HepG2 (cell line): ENCODE data around the gene TRIM7. TPM values are rescaled to one million over a fixed set of nuclear protein-coding genes. Genes with fewer than 3 reads are reported as not detected.

Experiments
- ADNP ChIP-seq: sonication (generic); formaldehyde crosslinking; IDR thresholded peaks from 2 replicates; pipeline ENCODE4 v1.4.0; 2020; ENCODE audit warnings: missing genetic modification reagents
- HNRNPUL1 ChIP-seq: fragments of 200-400 bp; formaldehyde crosslinking; IDR thresholded peaks from 2 replicates; pipeline ENCODE4 v1.6.1; 2017; ENCODE audit warnings: low read depth, mild to moderate bottlenecking, low read length, moderate library complexity
- NCOA1 ChIP-seq: sonication (generic); formaldehyde crosslinking; IDR thresholded peaks from 2 replicates; pipeline ENCODE4 v1.9.0; 2021; ENCODE audit warnings: missing genetic modification reagents
- NFRKB ChIP-seq: fragments of 450-650 bp; IDR thresholded peaks from 2 replicates; pipeline ENCODE4 v1.6.1; 2017
- NR1H2 ChIP-seq: sonication (generic); formaldehyde crosslinking; IDR thresholded peaks from 2 replicates; pipeline ENCODE4 v1.8.1; 2022; ENCODE audit warnings: low read depth, missing genetic modification reagents, borderline replicate concordance
- NR2F1 ChIP-seq, 2 experiments: fragments of 450-650 bp in 1 of 2; formaldehyde crosslinking in 1 of 2; IDR thresholded peaks; 2 replicates each; pipeline versions ENCODE4 v1.5.0 to v1.6.1; 2016 to 2020; ENCODE audit warnings: mild to moderate bottlenecking in 1 of 2, missing compliant biosample characterization in 1 of 2, missing genetic modification reagents in 1 of 2, moderate library complexity in 1 of 2
- POGZ ChIP-seq: sonication (generic); formaldehyde crosslinking; IDR thresholded peaks from 2 replicates; pipeline ENCODE4 v1.4.0; 2020; ENCODE audit warnings: mild to moderate bottlenecking, missing genetic modification reagents
- RXRB ChIP-seq: IDR thresholded peaks from 2 replicates; pipeline ENCODE4 v1.6.1; 2016; ENCODE audit warnings: borderline replicate concordance, missing genetic modification reagents, missing compliant biosample characterization
- SP4 ChIP-seq: sonication (generic); formaldehyde crosslinking; IDR thresholded peaks from 2 replicates; pipeline ENCODE4 v1.8.1; 2023; ENCODE audit warnings: mild to moderate bottlenecking, missing genetic modification reagents
- ZNF263 ChIP-seq: sonication (generic); formaldehyde crosslinking; IDR thresholded peaks from 2 replicates; pipeline ENCODE4 v1.4.0; 2020; ENCODE audit warnings: missing genetic modification reagents
- ZNF720 ChIP-seq: sonication (generic); formaldehyde crosslinking; IDR thresholded peaks from 2 replicates; pipeline ENCODE4 v1.4.0; 2020; ENCODE audit warnings: missing genetic modification reagents
- polyA plus RNA-seq, 8 experiments: library from polyadenylated mRNA; depleted of rRNA in 3 of 8; stranded (reverse) in 7 of 8; unstranded in 1 of 8; fragments of >200 nt; fragmentation: Illumina TruSeq in 4 of 8; extraction: Trizol in 4 of 8; gene quantifications; 2 replicates each; pipeline versions ENCODE4 v1.2.1 to v1.2.3, GENCODE V29; 2011 to 2016; ENCODE audit warnings: low read depth in 4 of 8, missing spikeins in 1 of 8, mixed read lengths in 1 of 8; ENCODE audit not compliant: insufficient read depth in 1 of 8
- total RNA-seq, 5 experiments: library from RNA; depleted of rRNA; stranded (reverse); fragments of >200 nt; fragmentation: Illumina TruSeq; extraction: Trizol; gene quantifications; 2 replicates each; pipeline ENCODE4 v1.2.3, GENCODE V29; 2016; ENCODE audit warnings: low read depth in 1 of 5
- TF ChIP-seq, protein P1 (sequence below): IDR thresholded peaks from 2 replicates; pipeline ENCODE4 v1.4.0; 2020; ENCODE audit warnings: mild to moderate bottlenecking, missing genetic modification reagents
- TF ChIP-seq, protein P2 (sequence below): sonication (generic); formaldehyde crosslinking; IDR thresholded peaks from 2 replicates; pipeline ENCODE4 v1.8.1; 2023; ENCODE audit warnings: mild to moderate bottlenecking, missing genetic modification reagents
- TF ChIP-seq, protein P3 (sequence below): sonication (generic); formaldehyde crosslinking; IDR thresholded peaks from 2 replicates; pipeline ENCODE4 v1.4.0; 2020; ENCODE audit warnings: mild to moderate bottlenecking, missing genetic modification reagents
- TF ChIP-seq, protein P4 (sequence below): sonication (generic); formaldehyde crosslinking; IDR thresholded peaks from 2 replicates; pipeline ENCODE4 v1.5.1; 2020; ENCODE audit warnings: missing genetic modification reagents, mild to moderate bottlenecking, borderline replicate concordance
- TF ChIP-seq, protein P5 (sequence below): sonication (generic); formaldehyde crosslinking; IDR thresholded peaks from 2 replicates; pipeline ENCODE4 v1.5.1; 2020; ENCODE audit warnings: missing genetic modification reagents, mild to moderate bottlenecking, borderline replicate concordance
- TF ChIP-seq, protein P6 (sequence below): sonication (generic); formaldehyde crosslinking; IDR thresholded peaks from 2 replicates; pipeline ENCODE4 v1.8.1; 2023; ENCODE audit warnings: missing genetic modification reagents, inconsistent platforms, borderline replicate concordance

TRIM7 gene
- total and polyA plus RNA-seq, 2 of the 13 experiments (the other 11 are each of a cell fraction or from before 2014, with no cell fraction given) = 0.13 TPM; not detected in 1

DNA sequence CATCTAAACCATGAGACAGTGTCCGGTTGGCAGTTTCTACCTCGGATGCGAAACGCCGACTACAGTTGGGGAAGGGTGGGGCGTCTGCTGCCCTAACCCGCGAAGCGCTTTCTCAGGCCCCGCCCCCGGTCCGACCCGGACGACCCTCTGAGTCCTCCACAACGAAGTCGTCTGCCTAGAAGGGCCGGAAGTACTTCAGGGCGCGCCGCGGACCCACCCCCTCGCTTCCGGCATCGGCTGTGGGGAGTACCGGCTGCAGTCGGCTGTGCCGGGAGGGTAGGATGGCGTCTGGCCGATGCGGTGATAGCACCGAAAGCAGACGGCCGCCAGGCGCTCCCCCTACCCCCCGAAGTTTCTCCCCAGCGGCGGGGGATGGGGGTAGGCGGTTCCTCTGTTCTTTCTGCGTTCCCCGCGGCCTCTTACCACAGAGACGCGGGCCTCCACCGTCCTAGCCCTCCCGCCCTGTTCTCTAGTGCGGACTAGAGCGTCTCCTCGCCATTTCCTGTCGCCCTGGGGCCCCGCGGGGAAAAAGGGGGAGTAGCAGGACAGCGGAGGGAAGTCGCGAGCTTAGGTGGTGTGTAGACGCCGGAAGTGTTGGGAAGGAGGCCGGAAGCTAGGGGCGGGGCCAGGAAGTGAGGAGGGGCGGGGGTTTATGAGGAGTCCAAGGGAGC is 18.2 kb upstream of the TRIM7 start, which contains the start of gene TRIM41 (continued):
- TF ChIP-seq POGZ (peak; percentile 83), SP4 (CRISPR knock-in tag) (peak; percentile 80), HNRNPUL1 (no peak), ADNP (no peak), RXRB (CRISPR knock-in tag) (peak; percentile 53; the same call in 1 of the 2 replicates), NR2F1 (CRISPR knock-in tag; IDR thresholded peaks at IDR 0.05) (no peak), NCOA1 (CRISPR knock-in tag) (no peak), ZNF263 (no peak), NR1H2 (no peak), NFRKB (no peak), ZNF720 (CRISPR knock-in tag) (no peak)
- TF ChIP-seq, protein P1, sequence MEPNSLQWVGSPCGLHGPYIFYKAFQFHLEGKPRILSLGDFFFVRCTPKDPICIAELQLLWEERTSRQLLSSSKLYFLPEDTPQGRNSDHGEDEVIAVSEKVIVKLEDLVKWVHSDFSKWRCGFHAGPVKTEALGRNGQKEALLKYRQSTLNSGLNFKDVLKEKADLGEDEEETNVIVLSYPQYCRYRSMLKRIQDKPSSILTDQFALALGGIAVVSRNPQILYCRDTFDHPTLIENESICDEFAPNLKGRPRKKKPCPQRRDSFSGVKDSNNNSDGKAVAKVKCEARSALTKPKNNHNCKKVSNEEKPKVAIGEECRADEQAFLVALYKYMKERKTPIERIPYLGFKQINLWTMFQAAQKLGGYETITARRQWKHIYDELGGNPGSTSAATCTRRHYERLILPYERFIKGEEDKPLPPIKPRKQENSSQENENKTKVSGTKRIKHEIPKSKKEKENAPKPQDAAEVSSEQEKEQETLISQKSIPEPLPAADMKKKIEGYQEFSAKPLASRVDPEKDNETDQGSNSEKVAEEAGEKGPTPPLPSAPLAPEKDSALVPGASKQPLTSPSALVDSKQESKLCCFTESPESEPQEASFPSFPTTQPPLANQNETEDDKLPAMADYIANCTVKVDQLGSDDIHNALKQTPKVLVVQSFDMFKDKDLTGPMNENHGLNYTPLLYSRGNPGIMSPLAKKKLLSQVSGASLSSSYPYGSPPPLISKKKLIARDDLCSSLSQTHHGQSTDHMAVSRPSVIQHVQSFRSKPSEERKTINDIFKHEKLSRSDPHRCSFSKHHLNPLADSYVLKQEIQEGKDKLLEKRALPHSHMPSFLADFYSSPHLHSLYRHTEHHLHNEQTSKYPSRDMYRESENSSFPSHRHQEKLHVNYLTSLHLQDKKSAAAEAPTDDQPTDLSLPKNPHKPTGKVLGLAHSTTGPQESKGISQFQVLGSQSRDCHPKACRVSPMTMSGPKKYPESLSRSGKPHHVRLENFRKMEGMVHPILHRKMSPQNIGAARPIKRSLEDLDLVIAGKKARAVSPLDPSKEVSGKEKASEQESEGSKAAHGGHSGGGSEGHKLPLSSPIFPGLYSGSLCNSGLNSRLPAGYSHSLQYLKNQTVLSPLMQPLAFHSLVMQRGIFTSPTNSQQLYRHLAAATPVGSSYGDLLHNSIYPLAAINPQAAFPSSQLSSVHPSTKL (CRISPR knock-in tag) = peak; percentile 17; the same call in 1 of the 2 replicates
- TF ChIP-seq, protein P2, sequence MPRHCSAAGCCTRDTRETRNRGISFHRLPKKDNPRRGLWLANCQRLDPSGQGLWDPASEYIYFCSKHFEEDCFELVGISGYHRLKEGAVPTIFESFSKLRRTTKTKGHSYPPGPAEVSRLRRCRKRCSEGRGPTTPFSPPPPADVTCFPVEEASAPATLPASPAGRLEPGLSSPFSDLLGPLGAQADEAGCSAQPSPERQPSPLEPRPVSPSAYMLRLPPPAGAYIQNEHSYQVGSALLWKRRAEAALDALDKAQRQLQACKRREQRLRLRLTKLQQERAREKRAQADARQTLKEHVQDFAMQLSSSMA = peak; percentile 66; the same call in 1 of the 2 replicates
- TF ChIP-seq, protein P3, sequence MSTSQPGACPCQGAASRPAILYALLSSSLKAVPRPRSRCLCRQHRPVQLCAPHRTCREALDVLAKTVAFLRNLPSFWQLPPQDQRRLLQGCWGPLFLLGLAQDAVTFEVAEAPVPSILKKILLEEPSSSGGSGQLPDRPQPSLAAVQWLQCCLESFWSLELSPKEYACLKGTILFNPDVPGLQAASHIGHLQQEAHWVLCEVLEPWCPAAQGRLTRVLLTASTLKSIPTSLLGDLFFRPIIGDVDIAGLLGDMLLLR (CRISPR knock-in tag) = 0 out of 2 replicates have a peak, but pooled peaks have one; percentile 48
- TF ChIP-seq, protein P4, sequence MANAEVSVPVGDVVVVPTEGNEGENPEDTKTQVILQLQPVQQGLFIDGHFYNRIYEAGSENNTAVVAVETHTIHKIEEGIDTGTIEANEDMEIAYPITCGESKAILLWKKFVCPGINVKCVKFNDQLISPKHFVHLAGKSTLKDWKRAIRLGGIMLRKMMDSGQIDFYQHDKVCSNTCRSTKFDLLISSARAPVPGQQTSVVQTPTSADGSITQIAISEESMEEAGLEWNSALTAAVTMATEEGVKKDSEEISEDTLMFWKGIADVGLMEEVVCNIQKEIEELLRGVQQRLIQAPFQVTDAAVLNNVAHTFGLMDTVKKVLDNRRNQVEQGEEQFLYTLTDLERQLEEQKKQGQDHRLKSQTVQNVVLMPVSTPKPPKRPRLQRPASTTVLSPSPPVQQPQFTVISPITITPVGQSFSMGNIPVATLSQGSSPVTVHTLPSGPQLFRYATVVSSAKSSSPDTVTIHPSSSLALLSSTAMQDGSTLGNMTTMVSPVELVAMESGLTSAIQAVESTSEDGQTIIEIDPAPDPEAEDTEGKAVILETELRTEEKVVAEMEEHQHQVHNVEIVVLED (CRISPR knock-in tag) = peak; percentile 80
- TF ChIP-seq, protein P5, sequence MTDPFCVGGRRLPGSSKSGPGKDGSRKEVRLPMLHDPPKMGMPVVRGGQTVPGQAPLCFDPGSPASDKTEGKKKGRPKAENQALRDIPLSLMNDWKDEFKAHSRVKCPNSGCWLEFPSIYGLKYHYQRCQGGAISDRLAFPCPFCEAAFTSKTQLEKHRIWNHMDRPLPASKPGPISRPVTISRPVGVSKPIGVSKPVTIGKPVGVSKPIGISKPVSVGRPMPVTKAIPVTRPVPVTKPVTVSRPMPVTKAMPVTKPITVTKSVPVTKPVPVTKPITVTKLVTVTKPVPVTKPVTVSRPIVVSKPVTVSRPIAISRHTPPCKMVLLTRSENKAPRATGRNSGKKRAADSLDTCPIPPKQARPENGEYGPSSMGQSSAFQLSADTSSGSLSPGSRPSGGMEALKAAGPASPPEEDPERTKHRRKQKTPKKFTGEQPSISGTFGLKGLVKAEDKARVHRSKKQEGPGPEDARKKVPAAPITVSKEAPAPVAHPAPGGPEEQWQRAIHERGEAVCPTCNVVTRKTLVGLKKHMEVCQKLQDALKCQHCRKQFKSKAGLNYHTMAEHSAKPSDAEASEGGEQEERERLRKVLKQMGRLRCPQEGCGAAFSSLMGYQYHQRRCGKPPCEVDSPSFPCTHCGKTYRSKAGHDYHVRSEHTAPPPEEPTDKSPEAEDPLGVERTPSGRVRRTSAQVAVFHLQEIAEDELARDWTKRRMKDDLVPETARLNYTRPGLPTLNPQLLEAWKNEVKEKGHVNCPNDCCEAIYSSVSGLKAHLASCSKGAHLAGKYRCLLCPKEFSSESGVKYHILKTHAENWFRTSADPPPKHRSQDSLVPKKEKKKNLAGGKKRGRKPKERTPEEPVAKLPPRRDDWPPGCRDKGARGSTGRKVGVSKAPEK = 0 out of 2 replicates have a peak, but pooled peaks have one; percentile 54
- TF ChIP-seq, protein P6, sequence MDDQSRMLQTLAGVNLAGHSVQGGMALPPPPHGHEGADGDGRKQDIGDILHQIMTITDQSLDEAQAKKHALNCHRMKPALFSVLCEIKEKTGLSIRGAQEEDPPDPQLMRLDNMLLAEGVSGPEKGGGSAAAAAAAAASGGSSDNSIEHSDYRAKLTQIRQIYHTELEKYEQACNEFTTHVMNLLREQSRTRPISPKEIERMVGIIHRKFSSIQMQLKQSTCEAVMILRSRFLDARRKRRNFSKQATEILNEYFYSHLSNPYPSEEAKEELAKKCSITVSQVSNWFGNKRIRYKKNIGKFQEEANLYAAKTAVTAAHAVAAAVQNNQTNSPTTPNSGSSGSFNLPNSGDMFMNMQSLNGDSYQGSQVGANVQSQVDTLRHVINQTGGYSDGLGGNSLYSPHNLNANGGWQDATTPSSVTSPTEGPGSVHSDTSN (CRISPR knock-in tag) = no peak
